ENCODE results near the gene TMEM232. TPM values are rescaled to one million over a fixed set of nuclear protein-coding genes. Genes with fewer than 3 reads are reported as not detected.
"Not testable (repeated sequence)": the region's sequence is repeated elsewhere in the genome, so short reads cannot be mapped to it uniquely, and the experiment has no call there.

The TMEM232 gene
- total RNA-seq, 1 donor from 2014 or later = 1.1 TPM

DNA sequence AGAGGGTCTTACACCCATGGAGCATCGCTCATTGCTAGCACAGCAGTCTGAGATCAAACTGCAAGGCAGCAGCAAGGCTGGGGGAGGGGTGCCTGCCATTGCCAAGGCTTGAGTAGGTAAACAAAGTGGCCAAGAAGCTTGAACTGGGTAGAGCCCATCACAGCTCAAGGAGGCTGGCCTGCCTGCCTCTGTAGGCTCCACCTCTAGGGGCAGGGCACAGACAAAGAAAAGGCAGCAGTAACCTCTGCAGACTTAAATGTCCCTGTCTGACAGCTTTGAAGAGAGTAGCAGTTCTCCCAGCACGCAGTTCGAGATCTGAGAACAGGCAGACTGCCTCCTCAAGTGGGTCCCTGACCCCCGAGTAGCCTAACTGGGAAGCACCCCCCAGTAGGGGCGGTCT lies 33.8 kb downstream of the TMEM232 start:
- H3K27ac Mint-ChIP-seq; H3K36me3 Mint-ChIP-seq (ENCODE audit: low read depth); intact Hi-C loops (cut with micrococcal nuclease); H3K27me3 Mint-ChIP-seq (ENCODE audit: low read depth); H3K9me3 Mint-ChIP-seq; H3K4me3 Mint-ChIP-seq (ENCODE audit: low read depth); H3K4me1 Mint-ChIP-seq (ENCODE audit: low read depth); DNase-seq (ENCODE audit: low spot score): not testable (repeated sequence)

DNA sequence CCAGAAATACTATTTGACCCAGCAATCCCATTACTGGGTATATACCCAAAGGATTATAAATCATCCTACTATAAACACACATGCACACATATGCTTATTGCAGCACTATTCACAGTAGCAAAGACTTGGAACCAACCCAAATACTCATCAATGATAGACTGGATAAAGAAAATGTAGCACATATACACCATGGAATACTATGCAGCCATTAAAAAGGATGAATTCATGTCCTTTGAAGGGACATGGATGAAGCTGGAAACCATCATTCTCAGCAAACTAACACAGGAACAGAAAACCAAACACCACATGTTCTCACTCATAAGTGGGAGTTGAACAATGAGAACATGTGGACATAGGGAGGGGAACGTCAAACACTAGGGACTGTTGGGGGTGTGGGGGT lies 35.9 kb downstream of the TMEM232 start:
- H3K4me1 Mint-ChIP-seq (ENCODE audit: low read depth) = peaks cover 22% of the 10 kb centered on the region
- H3K36me3 Mint-ChIP-seq (ENCODE audit: low read depth); H3K27ac Mint-ChIP-seq; H3K4me3 Mint-ChIP-seq (ENCODE audit: low read depth); intact Hi-C loops (cut with micrococcal nuclease); H3K9me3 Mint-ChIP-seq; H3K27me3 Mint-ChIP-seq (ENCODE audit: low read depth); DNase-seq (ENCODE audit: low spot score): not testable (repeated sequence)

- H3K4me3 Mint-ChIP-seq (ENCODE audit: low read depth) = no peak overlapping the region
- H3K4me1 Mint-ChIP-seq (ENCODE audit: low read depth) = peaks cover 22% of the 10 kb centered on the region
- intact Hi-C loops (cut with micrococcal nuclease) = no loop called here
- DNase-seq (ENCODE audit: low spot score) = no peak
- no peaks in the 10 kb centered on the region for H3K36me3 Mint-ChIP-seq (ENCODE audit: low read depth)
- H3K27me3 Mint-ChIP-seq (ENCODE audit: low read depth) = peaks cover 3% of the 10 kb centered on the region
- no peaks in the 10 kb centered on the region for H3K9me3 Mint-ChIP-seq
- H3K27ac Mint-ChIP-seq = peak overlapping the region; percentile 19
Measured at GRCh38 chr5:110687485-110687884, 39.0 kb downstream of the TMEM232 start.

- Mint-ChIP-seq H3K4me3 (ENCODE audit: low read depth) (no peak overlapping the region), H3K4me1 (ENCODE audit: low read depth) (peaks cover 22% of the 10 kb centered on the region), H3K27ac (no peak overlapping the region), H3K27me3 (ENCODE audit: low read depth) (peaks cover 8% of the 10 kb centered on the region), H3K9me3 (no peaks in the 10 kb centered on the region), H3K36me3 (ENCODE audit: low read depth) (no peaks in the 10 kb centered on the region)
- intact Hi-C loops (cut with micrococcal nuclease) = no loop called here
- no peak for DNase-seq (ENCODE audit: low spot score)
Measured at GRCh38 chr5:110686270-110686669, 40.2 kb downstream of the TMEM232 start.

DNA sequence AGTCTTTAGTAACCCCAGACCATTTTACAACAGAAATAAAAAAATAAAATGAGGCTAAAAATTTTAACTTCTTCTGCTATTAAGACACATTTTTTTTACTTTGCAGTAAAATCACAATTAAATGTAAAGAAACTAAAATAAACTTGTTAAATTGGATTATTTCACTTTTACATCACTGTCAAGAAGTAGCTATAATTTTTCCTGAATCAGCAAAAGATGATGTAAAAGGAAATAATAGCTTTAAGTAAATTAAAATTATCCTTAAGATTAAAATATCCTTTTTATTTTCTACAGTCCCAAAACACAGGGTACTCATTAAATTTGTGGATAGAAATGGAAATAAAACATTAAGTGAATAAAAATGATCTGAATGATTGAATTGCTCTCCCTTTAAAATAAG lies 44.5 kb downstream of the TMEM232 start:
- intact Hi-C loops (cut with micrococcal nuclease) = no loop called here
- Mint-ChIP-seq H3K36me3 (ENCODE audit: low read depth) (no peaks in the 10 kb centered on the region), H3K27ac (no peak overlapping the region), H3K9me3 (no peaks in the 10 kb centered on the region), H3K4me1 (ENCODE audit: low read depth) (peaks cover 12% of the 10 kb centered on the region), H3K4me3 (ENCODE audit: low read depth) (no peak overlapping the region), H3K27me3 (ENCODE audit: low read depth) (peaks cover 15% of the 10 kb centered on the region)
- DNase-seq (ENCODE audit: low spot score) = no peak

DNA sequence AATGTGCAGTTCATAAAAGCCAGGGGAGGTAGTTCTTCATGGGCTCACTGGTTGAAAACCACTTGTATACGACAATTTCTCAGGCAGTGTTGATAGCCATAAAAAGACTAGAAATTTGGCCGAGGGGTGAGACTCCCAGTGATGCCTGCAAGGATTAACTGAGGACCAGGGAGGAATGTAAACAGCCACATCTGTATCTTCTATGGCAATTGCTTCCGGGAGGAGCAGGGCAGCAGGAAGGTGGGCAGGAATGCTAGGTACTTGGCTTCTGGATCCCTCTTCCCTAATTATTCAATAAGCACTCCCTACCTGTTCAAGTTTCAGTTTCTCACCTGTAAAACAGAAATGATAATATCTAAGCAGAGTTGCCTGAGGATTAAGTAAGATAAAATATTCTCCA lies 45.4 kb downstream of the TMEM232 start:
- Mint-ChIP-seq H3K27ac (no peak overlapping the region), H3K36me3 (ENCODE audit: low read depth) (no peaks in the 10 kb centered on the region), H3K4me3 (ENCODE audit: low read depth) (no peak overlapping the region), H3K27me3 (ENCODE audit: low read depth) (peaks cover 15% of the 10 kb centered on the region), H3K9me3 (no peaks in the 10 kb centered on the region), H3K4me1 (ENCODE audit: low read depth) (peaks cover 5% of the 10 kb centered on the region)
- intact Hi-C loops (cut with micrococcal nuclease) = no loop called here
- no peak for DNase-seq (ENCODE audit: low spot score)

- H3K27me3 Mint-ChIP-seq (ENCODE audit: low read depth); H3K27ac Mint-ChIP-seq; H3K4me1 Mint-ChIP-seq (ENCODE audit: low read depth); H3K9me3 Mint-ChIP-seq; intact Hi-C loops (cut with micrococcal nuclease); H3K4me3 Mint-ChIP-seq (ENCODE audit: low read depth); DNase-seq (ENCODE audit: low spot score); H3K36me3 Mint-ChIP-seq (ENCODE audit: low read depth): not testable (repeated sequence)
Measured at GRCh38 chr5:110676554-110676953, 49.9 kb downstream of the TMEM232 start.

DNA sequence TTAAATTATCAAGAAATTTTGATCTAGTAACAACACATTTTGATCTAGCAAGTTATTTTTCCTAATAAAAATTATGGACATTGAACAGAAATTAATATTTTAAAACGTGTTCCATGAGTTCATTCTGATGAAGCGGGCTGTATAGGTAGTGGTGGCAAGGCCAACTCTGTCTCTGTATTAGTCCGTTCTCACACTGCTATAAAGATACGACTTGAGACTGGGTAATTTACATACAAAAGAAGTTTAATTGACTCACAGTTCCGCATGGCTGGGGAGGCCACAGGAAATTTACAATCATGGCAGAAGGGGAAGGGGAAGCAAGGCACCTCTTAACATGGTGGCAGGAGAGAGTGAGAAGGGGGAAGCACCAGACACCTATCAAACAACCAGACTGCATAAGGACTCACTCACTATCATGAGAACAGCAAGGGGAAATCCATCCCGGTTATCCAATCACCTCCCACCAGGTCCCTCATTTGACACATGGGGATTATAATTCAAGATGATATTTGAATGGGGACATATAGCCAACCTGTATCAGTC lies 61.2 kb downstream of the TMEM232 start:
- Mint-ChIP-seq H3K9me3 (no peaks in the 10 kb centered on the region), H3K27ac (no peak overlapping the region), H3K27me3 (ENCODE audit: low read depth) (no peaks in the 10 kb centered on the region), H3K4me1 (ENCODE audit: low read depth) (no peaks in the 10 kb centered on the region), H3K36me3 (ENCODE audit: low read depth) (no peaks in the 10 kb centered on the region), H3K4me3 (ENCODE audit: low read depth) (no peak overlapping the region)
- no peak for DNase-seq (ENCODE audit: low spot score)
- intact Hi-C loops (cut with micrococcal nuclease) = no loop called here

DNA sequence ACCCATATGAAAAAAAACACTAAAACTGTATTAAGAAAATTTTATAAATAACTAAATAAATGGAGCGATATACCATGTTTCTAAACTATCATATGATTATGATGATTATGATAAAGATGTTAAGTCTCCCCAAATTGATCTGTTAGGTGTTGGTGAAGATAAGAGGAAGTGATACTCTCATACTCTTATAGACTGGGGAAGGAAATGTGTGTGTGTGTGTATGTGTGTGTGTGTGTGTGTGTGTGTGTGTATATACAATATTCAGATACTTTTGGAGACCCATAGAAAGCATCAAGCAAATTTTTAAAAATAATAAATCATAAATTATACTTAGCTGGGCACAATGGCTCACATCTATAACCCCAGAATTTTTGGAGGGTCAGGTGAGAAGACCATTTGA lies 62.9 kb downstream of the TMEM232 start:
- no peaks in the 10 kb centered on the region for H3K27me3 Mint-ChIP-seq (ENCODE audit: low read depth)
- H3K9me3 Mint-ChIP-seq = no peaks in the 10 kb centered on the region
- H3K4me3 Mint-ChIP-seq (ENCODE audit: low read depth) = no peak overlapping the region
- H3K27ac Mint-ChIP-seq = no peak overlapping the region
- no peaks in the 10 kb centered on the region for H3K4me1 Mint-ChIP-seq (ENCODE audit: low read depth)
- intact Hi-C loops (cut with micrococcal nuclease) = no loop called here
- H3K36me3 Mint-ChIP-seq (ENCODE audit: low read depth) = no peaks in the 10 kb centered on the region
- no peak for DNase-seq (ENCODE audit: low spot score)

DNA sequence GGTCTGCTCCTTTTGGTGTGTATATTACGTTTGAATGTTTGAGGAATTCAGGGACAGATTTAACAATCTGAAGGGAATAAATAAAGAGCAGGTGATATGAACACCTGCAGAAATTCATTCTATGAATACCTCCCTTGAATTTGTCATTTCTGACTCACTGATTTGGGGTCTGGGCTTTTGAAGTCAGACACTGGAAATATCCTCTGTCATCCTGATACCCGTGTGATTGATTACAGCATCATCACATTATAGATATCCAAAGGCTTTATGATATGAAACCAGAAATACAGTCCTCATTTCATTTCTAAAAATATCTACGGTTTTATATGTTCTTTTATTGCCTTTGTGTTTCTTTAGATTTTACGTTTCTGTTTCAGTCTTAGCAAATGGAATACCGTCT lies 68.5 kb downstream of the TMEM232 start:
- Mint-ChIP-seq H3K27ac (no peak overlapping the region), H3K9me3 (no peaks in the 10 kb centered on the region), H3K27me3 (ENCODE audit: low read depth) (no peaks in the 10 kb centered on the region), H3K4me3 (ENCODE audit: low read depth) (no peak overlapping the region), H3K4me1 (ENCODE audit: low read depth) (no peaks in the 10 kb centered on the region), H3K36me3 (ENCODE audit: low read depth) (no peaks in the 10 kb centered on the region)
- DNase-seq (ENCODE audit: low spot score) = no peak
- intact Hi-C loops (cut with micrococcal nuclease) = no loop called here

DNA sequence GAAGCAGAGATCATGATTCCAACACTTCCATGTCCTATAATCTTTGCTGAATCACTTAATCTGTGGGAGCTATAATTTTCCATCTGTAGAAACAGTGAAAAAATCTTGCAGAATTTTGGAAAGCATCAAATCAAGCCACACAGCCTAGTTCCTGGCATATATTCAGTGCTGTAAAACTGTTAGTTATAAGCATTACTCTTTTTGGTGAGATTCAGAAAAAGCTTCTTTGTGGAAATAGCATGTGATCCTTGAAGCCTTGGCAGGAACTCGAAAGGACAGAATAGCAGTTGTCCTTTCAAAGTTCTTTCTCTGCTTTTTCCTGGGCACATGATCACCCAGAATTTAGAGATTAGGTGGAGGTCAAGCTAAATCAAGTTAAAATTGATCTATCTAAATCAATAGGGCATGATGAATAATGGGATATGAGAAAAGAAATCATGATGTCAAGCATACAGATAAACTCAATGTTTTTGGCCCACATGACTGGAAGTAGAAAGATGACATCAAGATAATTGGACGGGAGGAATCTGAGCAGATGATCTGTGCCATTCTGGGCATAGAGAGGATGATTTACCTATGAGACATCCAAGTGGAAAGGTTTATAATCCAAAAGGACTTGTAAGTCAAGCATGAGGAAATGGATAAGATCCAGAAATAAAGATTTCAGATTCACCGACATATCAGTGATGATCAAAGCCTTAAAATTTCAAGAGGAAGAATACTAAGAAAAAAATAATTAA lies 73.1 kb downstream of the TMEM232 start:
- intact Hi-C loops (cut with micrococcal nuclease) = no loop called here
- DNase-seq (ENCODE audit: low spot score) = no peak
- no peaks in the 10 kb centered on the region for H3K36me3 Mint-ChIP-seq (ENCODE audit: low read depth)
- H3K9me3 Mint-ChIP-seq = no peaks in the 10 kb centered on the region
- H3K27ac Mint-ChIP-seq = no peak overlapping the region
- peaks cover 2% of the 10 kb centered on the region for H3K27me3 Mint-ChIP-seq (ENCODE audit: low read depth)
- no peak overlapping the region for H3K4me3 Mint-ChIP-seq (ENCODE audit: low read depth)
- no peaks in the 10 kb centered on the region for H3K4me1 Mint-ChIP-seq (ENCODE audit: low read depth)

DNA sequence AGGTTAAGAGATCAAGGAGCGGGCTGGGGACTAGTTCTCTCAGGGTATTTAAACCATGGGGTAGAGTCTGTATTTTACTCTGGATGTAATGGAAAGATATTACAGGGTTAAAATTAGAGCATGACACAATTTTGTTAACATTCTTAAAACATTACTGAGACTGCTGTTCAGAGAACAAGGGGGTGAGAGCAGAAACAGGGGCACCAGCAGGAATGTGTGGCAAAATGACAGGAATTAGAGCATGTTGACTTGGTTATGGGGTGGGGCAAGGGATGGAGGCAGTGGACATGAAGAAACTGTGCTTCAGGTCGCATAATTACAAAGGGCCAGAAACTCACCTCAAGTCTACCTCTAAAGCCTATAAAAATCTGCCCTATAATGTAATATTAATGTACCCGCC lies 75.0 kb downstream of the TMEM232 start:
- Mint-ChIP-seq H3K9me3 (no peaks in the 10 kb centered on the region), H3K36me3 (ENCODE audit: low read depth) (no peaks in the 10 kb centered on the region), H3K4me1 (ENCODE audit: low read depth) (no peaks in the 10 kb centered on the region), H3K4me3 (ENCODE audit: low read depth) (no peak overlapping the region), H3K27me3 (ENCODE audit: low read depth) (peaks cover 2% of the 10 kb centered on the region), H3K27ac (no peak overlapping the region)
- intact Hi-C loops (cut with micrococcal nuclease) = no loop called here
- no peak for DNase-seq (ENCODE audit: low spot score)

DNA sequence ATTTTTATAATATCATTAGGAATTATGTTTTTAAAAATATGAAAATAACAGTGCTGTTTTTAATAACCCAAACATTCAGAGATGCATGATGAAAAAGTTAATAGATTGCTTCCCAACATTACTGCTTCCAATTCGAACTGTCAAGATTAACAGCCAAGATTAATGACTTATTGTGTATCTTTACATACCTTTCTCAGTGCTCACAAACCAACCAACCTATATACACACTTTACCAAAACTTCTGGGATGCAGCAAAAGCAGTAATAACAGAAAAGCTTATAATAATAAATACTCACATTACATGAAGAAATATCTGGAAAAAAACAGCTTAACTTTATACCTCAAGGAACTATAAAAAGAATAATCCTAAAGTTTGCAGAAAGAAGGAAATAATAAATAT lies 82.1 kb downstream of the TMEM232 start:
- no peak for DNase-seq (ENCODE audit: low spot score)
- no peak overlapping the region for H3K27ac Mint-ChIP-seq
- no peaks in the 10 kb centered on the region for H3K4me1 Mint-ChIP-seq (ENCODE audit: low read depth)
- H3K4me3 Mint-ChIP-seq (ENCODE audit: low read depth) = no peak overlapping the region
- H3K36me3 Mint-ChIP-seq (ENCODE audit: low read depth) = no peaks in the 10 kb centered on the region
- H3K27me3 Mint-ChIP-seq (ENCODE audit: low read depth) = no peaks in the 10 kb centered on the region
- intact Hi-C loops (cut with micrococcal nuclease) = no loop called here
- no peaks in the 10 kb centered on the region for H3K9me3 Mint-ChIP-seq

Data from activated T-helper 2 cell treated with anti-CD3 and anti-CD28 coated beads, Interferon-gamma antibody, Interleukin-2, Interleukin-4, amounts not matched to agents 10 μg/mL and 5 μg/mL and 100 μg/mL, durations not matched to agents 14 hours and 24 hours and 36 hours (primary cell).